Omental fat pad (tissue), 4 donors: ENCODE results near the gene TBATA. TPM values are rescaled to one million over a fixed set of nuclear protein-coding genes. Genes with fewer than 3 reads are reported as not detected.

ENCODE experiments used
- ATAC-seq: fragments of 150-250 bp; one replicate; pipeline ENCODE4 v1.9.1; 2016; ENCODE audit warnings: mild to moderate bottlenecking, moderate library complexity; ENCODE audit not compliant: low FRiP score
- DNase-seq: peaks from one replicate; pipeline ENCODE4 v3.0.0-alpha.2; 2019; ENCODE audit warnings: low spot score
- CTCF ChIP-seq, 3 donors: fragments of 450-650 bp; IDR thresholded peaks; one replicate each; pipeline ENCODE4 v1.5.1; 2016 to 2017; ENCODE audit warnings: antibody characterized with exemption in 3 of 3, mild to moderate bottlenecking in 3 of 3, moderate library complexity in 2 of 3
- total RNA-seq, 4 donors: library from RNA; depleted of rRNA; stranded (reverse); fragments of >200 nt; gene quantifications; one replicate each; pipeline ENCODE4 v1.1.0, GENCODE V29; 2016

The TBATA gene
- total RNA-seq, 4 donors from 2014 or later: not detected

GRCh38 chr10:70780772-70781171, 4.4 kb downstream of the TBATA start:
- ATAC-seq: no peak

GRCh38 chr10:70780370-70780760, 4.8 kb downstream of the TBATA start:
- no peak for TF ChIP-seq CTCF (IDR thresholded peaks at IDR 0.05)
- ATAC-seq: no peak
- no peak for DNase-seq

More at GRCh38 chr10:70780772-70781171, 4.4 kb downstream of the TBATA start:
- no peak for TF ChIP-seq CTCF (IDR thresholded peaks at IDR 0.05)
- DNase-seq: no peak

GRCh38 chr10:70779511-70780369, 5.4 kb downstream of the TBATA start:
- no peak for TF ChIP-seq CTCF (IDR thresholded peaks at IDR 0.05)
- DNase-seq: no peak
- ATAC-seq: no peak

- DNase-seq (no peak), ATAC-seq (no peak)
- no peak for TF ChIP-seq CTCF (IDR thresholded peaks at IDR 0.05)
Observed at GRCh38 chr10:70779088-70779487, 6.1 kb downstream of the TBATA start.

GRCh38 chr10:70778267-70778924, 6.8 kb downstream of the TBATA start:
- ATAC-seq (no peak), DNase-seq (no peak)
- TF ChIP-seq CTCF (IDR thresholded peaks at IDR 0.05): no peak

- no peak for TF ChIP-seq CTCF (IDR thresholded peaks at IDR 0.05)
- no peak for ATAC-seq
Observed at GRCh38 chr10:70777063-70777875, 7.9 kb downstream of the TBATA start.

More at GRCh38 chr10:70777063-70777875, 7.9 kb downstream of the TBATA start:
- no peak for DNase-seq
